ENCODE measurements around the gene RPL26.
"Not testable (repeated sequence)": the region's sequence is repeated elsewhere in the genome, so short reads cannot be mapped to it uniquely, and the experiment has no call there.

RPL26 gene

DNA sequence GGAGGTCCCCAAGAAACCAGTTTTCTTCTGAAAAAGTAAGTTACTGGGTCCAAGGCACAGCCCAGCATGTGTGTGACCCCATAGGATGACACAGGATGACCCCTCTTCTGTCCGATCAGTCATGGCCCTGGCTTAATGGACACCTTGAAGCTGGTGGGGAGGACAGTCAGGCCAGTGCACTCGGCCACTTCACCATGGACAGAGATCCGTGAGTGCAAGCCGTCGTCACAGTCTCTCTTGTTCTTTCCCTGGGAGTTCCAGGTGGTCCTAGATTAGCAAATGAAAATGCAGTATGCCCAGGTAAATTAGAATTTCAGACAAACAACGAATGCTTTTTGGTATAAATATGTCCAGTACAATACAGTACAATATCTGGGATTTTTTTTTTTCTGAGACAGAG is 16.0 kb upstream of the RPL26 start:
- ATAC-seq, result no peak
- TF ChIP-seq, protein P1, sequence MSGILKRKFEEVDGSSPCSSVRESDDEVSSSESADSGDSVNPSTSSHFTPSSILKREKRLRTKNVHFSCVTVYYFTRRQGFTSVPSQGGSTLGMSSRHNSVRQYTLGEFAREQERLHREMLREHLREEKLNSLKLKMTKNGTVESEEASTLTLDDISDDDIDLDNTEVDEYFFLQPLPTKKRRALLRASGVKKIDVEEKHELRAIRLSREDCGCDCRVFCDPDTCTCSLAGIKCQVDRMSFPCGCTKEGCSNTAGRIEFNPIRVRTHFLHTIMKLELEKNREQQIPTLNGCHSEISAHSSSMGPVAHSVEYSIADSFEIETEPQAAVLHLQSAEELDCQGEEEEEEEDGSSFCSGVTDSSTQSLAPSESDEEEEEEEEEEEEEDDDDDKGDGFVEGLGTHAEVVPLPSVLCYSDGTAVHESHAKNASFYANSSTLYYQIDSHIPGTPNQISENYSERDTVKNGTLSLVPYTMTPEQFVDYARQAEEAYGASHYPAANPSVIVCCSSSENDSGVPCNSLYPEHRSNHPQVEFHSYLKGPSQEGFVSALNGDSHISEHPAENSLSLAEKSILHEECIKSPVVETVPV (CRISPR knock-in tag; IDR thresholded peaks at IDR 0.05), result no peak
- TF ChIP-seq ARNTL (CRISPR knock-in tag; IDR thresholded peaks at IDR 0.05; ENCODE audit: borderline replicate concordance, low read depth) (no peak), SNAI2 (CRISPR knock-in tag; IDR thresholded peaks at IDR 0.05) (no peak), GLIS3 (CRISPR knock-in tag; IDR thresholded peaks at IDR 0.05) (no peak), CSDC2 (CRISPR knock-in tag; IDR thresholded peaks at IDR 0.05) (no peak), ISL1 (CRISPR knock-in tag; IDR thresholded peaks at IDR 0.05) (no peak), ESRRG (CRISPR knock-in tag; IDR thresholded peaks at IDR 0.05) (no peak), ZFP3 (CRISPR knock-in tag; IDR thresholded peaks at IDR 0.05) (no peak), BACH2 (CRISPR knock-in tag; IDR thresholded peaks at IDR 0.05; ENCODE audit: borderline replicate concordance) (no peak)
- TF ChIP-seq, protein P2, sequence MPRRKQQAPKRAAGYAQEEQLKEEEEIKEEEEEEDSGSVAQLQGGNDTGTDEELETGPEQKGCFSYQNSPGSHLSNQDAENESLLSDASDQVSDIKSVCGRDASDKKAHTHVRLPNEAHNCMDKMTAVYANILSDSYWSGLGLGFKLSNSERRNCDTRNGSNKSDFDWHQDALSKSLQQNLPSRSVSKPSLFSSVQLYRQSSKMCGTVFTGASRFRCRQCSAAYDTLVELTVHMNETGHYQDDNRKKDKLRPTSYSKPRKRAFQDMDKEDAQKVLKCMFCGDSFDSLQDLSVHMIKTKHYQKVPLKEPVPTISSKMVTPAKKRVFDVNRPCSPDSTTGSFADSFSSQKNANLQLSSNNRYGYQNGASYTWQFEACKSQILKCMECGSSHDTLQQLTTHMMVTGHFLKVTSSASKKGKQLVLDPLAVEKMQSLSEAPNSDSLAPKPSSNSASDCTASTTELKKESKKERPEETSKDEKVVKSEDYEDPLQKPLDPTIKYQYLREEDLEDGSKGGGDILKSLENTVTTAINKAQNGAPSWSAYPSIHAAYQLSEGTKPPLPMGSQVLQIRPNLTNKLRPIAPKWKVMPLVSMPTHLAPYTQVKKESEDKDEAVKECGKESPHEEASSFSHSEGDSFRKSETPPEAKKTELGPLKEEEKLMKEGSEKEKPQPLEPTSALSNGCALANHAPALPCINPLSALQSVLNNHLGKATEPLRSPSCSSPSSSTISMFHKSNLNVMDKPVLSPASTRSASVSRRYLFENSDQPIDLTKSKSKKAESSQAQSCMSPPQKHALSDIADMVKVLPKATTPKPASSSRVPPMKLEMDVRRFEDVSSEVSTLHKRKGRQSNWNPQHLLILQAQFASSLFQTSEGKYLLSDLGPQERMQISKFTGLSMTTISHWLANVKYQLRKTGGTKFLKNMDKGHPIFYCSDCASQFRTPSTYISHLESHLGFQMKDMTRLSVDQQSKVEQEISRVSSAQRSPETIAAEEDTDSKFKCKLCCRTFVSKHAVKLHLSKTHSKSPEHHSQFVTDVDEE (CRISPR knock-in tag; IDR thresholded peaks at IDR 0.05), result no peak

DNA sequence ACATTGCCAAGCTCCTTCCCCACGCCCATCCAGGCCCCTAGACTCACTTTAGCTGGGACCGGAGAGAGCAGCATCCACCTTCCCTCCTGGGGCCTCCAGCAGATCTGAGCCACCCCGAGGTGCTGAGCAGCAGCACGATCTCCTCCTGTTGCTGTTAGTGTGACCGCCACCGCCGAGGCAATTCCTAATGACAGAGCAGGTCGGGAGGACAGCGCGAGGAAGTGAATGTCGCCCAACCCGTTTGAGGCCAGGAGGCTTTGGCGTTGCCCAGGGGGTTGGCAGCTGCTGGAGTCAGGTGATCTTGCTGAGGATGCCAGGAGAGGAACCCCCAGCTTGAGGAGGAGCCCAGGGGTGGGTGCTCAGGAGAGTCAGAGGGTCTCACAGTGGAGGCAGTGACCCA is 14.6 kb upstream of the RPL26 start, which contains the start of gene RNF222:
RNF222 (minus strand) TSS at position 192 of the 400 bp plus-strand sequence. CDS start 4,366 bp downstream, outside the sequence.
- ATAC-seq, result no peak
- TF ChIP-seq CSDC2 (CRISPR knock-in tag; IDR thresholded peaks at IDR 0.05) (no peak), ZNF565 (CRISPR knock-in tag; conservative IDR thresholded peaks at IDR 0.05; ENCODE audit: low read depth) (no peak), ZNF8 (CRISPR knock-in tag; IDR thresholded peaks at IDR 0.05) (no peak), RARB (CRISPR knock-in tag; IDR thresholded peaks at IDR 0.05) (no peak), ZFP30 (CRISPR knock-in tag; IDR thresholded peaks at IDR 0.05) (no peak), GLIS3 (CRISPR knock-in tag; IDR thresholded peaks at IDR 0.05) (no peak), OSR1 (CRISPR knock-in tag; IDR thresholded peaks at IDR 0.05) (no peak), ZNF70 (CRISPR knock-in tag; IDR thresholded peaks at IDR 0.05) (no peak), ISL1 (CRISPR knock-in tag; IDR thresholded peaks at IDR 0.05) (no peak), ESRRG (CRISPR knock-in tag; IDR thresholded peaks at IDR 0.05) (no peak), ARNTL (CRISPR knock-in tag; IDR thresholded peaks at IDR 0.05; ENCODE audit: borderline replicate concordance, low read depth) (no peak), BACH2 (CRISPR knock-in tag; IDR thresholded peaks at IDR 0.05; ENCODE audit: borderline replicate concordance) (no peak), TOX (CRISPR knock-in tag; IDR thresholded peaks at IDR 0.05; ENCODE audit: borderline replicate concordance) (no peak), ZFP3 (CRISPR knock-in tag; IDR thresholded peaks at IDR 0.05) (no peak)
- TF ChIP-seq, protein P3, sequence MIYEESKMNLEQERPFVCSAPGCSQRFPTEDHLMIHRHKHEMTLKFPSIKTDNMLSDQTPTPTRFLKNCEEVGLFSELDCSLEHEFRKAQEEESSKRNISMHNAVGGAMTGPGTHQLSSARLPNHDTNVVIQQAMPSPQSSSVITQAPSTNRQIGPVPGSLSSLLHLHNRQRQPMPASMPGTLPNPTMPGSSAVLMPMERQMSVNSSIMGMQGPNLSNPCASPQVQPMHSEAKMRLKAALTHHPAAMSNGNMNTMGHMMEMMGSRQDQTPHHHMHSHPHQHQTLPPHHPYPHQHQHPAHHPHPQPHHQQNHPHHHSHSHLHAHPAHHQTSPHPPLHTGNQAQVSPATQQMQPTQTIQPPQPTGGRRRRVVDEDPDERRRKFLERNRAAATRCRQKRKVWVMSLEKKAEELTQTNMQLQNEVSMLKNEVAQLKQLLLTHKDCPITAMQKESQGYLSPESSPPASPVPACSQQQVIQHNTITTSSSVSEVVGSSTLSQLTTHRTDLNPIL (CRISPR knock-in tag; IDR thresholded peaks at IDR 0.05; ENCODE audit: low read depth), result no peak
- TF ChIP-seq, protein P4, sequence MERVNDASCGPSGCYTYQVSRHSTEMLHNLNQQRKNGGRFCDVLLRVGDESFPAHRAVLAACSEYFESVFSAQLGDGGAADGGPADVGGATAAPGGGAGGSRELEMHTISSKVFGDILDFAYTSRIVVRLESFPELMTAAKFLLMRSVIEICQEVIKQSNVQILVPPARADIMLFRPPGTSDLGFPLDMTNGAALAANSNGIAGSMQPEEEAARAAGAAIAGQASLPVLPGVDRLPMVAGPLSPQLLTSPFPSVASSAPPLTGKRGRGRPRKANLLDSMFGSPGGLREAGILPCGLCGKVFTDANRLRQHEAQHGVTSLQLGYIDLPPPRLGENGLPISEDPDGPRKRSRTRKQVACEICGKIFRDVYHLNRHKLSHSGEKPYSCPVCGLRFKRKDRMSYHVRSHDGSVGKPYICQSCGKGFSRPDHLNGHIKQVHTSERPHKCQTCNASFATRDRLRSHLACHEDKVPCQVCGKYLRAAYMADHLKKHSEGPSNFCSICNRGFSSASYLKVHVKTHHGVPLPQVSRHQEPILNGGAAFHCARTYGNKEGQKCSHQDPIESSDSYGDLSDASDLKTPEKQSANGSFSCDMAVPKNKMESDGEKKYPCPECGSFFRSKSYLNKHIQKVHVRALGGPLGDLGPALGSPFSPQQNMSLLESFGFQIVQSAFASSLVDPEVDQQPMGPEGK (CRISPR knock-in tag; IDR thresholded peaks at IDR 0.05; ENCODE audit: borderline replicate concordance), result no peak
- TF ChIP-seq, protein P2 (CRISPR knock-in tag; IDR thresholded peaks at IDR 0.05), result no peak
- TF ChIP-seq, protein P5, sequence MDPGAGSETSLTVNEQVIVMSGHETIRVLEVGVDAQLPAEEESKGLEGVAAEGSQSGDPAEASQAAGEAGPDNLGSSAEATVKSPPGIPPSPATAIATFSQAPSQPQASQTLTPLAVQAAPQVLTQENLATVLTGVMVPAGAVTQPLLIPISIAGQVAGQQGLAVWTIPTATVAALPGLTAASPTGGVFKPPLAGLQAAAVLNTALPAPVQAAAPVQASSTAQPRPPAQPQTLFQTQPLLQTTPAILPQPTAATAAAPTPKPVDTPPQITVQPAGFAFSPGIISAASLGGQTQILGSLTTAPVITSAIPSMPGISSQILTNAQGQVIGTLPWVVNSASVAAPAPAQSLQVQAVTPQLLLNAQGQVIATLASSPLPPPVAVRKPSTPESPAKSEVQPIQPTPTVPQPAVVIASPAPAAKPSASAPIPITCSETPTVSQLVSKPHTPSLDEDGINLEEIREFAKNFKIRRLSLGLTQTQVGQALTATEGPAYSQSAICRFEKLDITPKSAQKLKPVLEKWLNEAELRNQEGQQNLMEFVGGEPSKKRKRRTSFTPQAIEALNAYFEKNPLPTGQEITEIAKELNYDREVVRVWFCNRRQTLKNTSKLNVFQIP (CRISPR knock-in tag; IDR thresholded peaks at IDR 0.05; ENCODE audit: borderline replicate concordance, low read depth), result no peak
- TF ChIP-seq, protein P1 (CRISPR knock-in tag; IDR thresholded peaks at IDR 0.05), result no peak

DNA sequence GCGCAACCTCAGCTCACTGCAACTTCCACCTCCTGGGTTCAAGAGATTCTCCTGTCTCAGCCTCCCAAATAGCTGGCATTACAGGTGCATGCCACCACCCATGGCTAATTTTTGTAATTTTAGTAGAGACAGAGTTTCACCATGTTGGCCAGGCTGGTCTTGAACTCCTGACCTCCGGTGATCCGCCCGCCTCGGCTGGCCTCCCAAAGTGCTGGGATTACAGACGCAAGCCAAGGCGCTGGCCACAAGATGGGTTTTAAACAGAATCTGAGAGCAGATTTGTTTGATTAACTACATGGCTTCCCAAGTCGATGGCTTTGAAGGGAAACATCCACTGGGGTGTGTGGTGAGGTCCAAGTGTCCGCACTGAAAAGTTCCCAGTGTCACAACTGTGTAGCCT is 11.5 kb upstream of the RPL26 start:
- ATAC-seq, result not testable (repeated sequence)

Data from SK-N-SH treated with all-trans-retinoic acid at 6 μM for 48 hours (cell line).